Measurements from ENCODE around the gene TBC1D2B.
"Not testable (repeated sequence)": the region's sequence is repeated elsewhere in the genome, so short reads cannot be mapped to it uniquely, and the experiment has no call there.

GRCh38 chr15:77995537-77995918 is 82.0 kb downstream of the TBC1D2B start:
- TF ChIP-seq, protein P1, sequence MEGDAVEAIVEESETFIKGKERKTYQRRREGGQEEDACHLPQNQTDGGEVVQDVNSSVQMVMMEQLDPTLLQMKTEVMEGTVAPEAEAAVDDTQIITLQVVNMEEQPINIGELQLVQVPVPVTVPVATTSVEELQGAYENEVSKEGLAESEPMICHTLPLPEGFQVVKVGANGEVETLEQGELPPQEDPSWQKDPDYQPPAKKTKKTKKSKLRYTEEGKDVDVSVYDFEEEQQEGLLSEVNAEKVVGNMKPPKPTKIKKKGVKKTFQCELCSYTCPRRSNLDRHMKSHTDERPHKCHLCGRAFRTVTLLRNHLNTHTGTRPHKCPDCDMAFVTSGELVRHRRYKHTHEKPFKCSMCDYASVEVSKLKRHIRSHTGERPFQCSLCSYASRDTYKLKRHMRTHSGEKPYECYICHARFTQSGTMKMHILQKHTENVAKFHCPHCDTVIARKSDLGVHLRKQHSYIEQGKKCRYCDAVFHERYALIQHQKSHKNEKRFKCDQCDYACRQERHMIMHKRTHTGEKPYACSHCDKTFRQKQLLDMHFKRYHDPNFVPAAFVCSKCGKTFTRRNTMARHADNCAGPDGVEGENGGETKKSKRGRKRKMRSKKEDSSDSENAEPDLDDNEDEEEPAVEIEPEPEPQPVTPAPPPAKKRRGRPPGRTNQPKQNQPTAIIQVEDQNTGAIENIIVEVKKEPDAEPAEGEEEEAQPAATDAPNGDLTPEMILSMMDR (IDR thresholded peaks at IDR 0.05; ENCODE audit: poor library complexity): not testable (repeated sequence)
- TF ChIP-seq EZH2 (IDR thresholded peaks at IDR 0.05; ENCODE audit: borderline replicate concordance): not testable (repeated sequence)
